GM18867 (cell line): ENCODE measurements around the gene TINAGL1.
A peak's percentile ranks its signal among the peaks of the same experiment; 100 is the strongest.

Experiments used
- ATAC-seq: cut with Tn5 transposase; IDR thresholded peaks from one replicate; pipeline ENCODE4 v1.9.1; 2021; ENCODE audit warnings: mild to moderate bottlenecking, moderate library complexity; ENCODE audit not compliant: unreplicated experiment

Gene TINAGL1

GRCh38 chr1:31576201-31576669 is at the start of gene TINAGL1:
TINAGL1 (plus strand) TSS chr1:31576515; CDS start chr1:31577149, 634 bp downstream.
- ATAC-seq = no peak

GRCh38 chr1:31529999-31530684 is 46.2 kb upstream of the TINAGL1 start:
- no peak for ATAC-seq

- no peak for ATAC-seq
Measured at GRCh38 chr1:31531177-31531999, 44.9 kb upstream of the TINAGL1 start.

- ATAC-seq = no peak
Measured at GRCh38 chr1:31532173-31532572, 44.1 kb upstream of the TINAGL1 start.

DNA sequence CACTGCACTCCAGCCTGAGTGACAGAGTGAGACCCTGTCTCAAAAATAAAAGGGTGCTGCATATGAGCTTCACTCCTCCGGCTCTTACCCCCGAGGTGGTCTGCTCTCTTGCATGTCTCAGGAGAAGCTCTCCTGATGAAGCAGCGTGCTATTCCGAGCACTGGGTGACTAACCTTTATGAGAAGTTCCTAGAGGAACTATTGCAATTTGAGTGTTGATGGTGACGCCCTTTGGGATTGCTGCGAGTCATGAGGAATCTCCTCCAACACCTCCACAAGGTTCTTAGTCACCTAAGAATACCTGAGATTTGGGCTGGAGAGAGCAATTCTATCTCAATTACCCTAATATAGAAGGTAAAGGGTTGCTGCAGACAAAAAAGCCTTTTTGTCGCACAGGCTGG is 40.8 kb upstream of the TINAGL1 start:
- ATAC-seq = no peak

- no peak for ATAC-seq
Measured at GRCh38 chr1:31539329-31539728, 37.0 kb upstream of the TINAGL1 start.

GRCh38 chr1:31541194-31541593 is 35.1 kb upstream of the TINAGL1 start:
- no peak for ATAC-seq

- no peak for ATAC-seq
Measured at GRCh38 chr1:31545927-31546540, 30.3 kb upstream of the TINAGL1 start.

- ATAC-seq = peak; percentile 3
Measured at GRCh38 chr1:31548534-31548906, 27.8 kb upstream of the TINAGL1 start.

DNA sequence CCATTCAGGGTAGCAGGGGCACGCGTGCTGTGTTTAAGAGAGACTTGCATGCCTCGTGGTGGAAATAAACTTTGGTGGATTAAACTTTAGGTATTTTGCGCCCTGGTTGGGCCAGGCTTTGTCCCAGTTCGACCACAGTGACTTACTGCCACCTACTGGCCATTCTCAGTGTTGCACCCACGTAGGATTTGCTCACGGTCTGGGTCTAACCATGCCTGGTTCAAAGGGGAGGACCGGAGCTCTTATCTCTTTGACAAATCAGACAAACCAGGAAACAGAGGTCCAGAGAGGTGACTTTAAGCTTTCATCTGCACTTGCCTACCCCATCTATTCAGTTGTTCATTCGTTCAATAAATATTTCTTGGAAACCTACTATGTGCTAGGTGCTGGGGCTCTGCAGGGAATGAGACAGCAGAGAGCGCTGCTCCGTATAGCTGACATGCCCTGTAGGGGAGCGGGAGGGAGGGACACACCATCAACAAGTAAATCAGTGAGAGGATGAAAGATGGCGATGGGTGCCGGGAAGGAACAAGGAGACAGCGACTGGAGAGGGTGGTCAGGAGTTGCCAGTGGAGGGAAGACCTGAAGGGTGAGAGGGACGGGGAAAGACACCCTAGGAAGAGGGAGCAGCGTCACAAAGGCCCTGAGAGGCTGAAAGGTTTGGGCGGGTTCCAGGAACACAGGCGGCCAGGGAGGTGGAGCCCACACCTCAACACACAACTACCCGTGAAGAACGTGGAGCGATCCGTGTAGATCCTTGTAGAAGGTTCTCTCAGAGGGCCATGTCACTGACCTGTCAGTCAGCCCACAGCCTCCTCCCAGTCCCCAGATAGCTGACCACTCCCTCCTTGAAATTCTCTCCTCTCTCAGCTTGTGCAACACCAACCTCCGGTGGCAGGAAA is 27.2 kb upstream of the TINAGL1 start:
- ATAC-seq = peak; percentile 73

DNA sequence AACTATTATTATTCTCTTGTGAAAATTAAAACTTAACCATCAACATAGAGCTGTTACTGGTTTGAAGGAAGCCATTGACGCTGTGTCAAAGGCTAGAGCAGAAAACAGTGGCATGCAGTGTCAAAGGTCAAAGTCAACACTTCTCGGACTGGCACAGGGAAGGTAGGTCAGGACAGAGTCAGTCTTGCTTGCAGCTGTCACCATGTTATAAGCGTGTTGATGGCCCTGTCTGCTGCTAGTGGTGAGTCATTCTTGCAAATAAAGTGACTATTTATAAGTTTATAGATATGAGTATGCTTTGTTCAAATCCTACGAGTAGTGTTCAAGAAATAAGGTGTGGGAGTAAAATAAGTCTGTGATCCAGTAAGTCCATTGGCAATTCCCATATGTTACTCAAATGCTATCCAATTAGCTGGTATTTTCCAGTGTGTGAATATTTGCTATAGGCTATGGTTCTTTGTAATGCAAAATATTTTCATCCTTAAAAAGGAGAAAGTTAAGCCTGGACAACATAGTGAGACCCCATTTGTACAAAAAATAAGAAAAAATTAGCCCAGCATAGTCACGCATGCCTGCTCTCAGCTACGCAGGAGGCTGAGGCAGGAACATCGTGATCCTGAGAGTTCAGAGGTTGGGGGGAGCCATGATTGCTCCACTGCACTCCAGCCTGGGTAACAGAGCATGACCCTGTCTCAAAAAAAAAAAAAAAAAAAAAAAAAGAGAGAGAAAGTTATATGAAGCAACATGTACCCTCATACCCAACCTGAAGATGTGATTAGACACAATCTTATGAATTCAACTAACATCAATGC is 26.3 kb upstream of the TINAGL1 start:
- ATAC-seq = peak; percentile 41

DNA sequence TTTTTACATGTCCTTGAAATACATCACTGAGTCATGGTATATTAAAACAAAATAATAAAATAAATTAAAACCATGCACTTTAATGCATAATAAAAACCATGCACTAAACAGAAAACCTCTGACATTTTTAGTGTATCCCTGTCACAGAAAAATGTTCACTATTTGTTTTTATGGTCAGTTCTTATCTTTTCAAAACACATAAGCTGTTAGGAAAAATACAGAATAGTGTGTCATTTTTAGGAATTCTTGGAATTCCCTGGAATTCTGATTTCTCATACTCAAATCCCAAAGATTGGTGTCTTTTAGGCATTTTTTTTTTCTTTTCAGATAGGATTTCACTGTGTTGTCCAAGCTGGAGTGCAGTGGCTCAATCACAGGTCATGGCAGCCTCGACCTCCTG is 25.1 kb upstream of the TINAGL1 start:
- no peak for ATAC-seq

GRCh38 chr1:31552489-31552888 is 23.8 kb upstream of the TINAGL1 start:
- no peak for ATAC-seq

DNA sequence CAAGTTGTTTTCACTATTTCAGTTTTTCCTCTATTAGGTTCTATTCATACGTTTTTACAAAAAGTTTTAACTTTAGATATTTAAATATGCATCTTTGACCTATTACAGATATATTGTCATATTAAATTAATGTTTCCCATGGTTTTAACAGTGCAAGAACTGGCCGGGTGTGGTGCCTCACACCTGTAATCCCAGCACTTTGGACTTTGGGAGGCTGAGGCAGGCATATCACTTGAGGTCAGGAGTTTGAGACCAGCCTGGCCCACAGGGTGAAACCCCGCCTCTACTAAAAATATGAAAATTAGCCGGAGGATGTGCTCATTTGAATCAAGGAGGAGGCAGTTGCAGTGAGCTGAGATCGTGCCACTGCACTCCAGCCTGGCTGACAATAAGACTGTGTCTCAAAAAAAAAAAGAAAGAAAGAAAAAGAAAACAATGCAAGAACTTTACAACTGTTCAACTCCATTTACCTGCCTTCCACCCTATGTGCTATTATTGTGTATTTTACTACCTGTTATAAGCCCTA is 19.8 kb upstream of the TINAGL1 start:
- ATAC-seq = no peak

DNA sequence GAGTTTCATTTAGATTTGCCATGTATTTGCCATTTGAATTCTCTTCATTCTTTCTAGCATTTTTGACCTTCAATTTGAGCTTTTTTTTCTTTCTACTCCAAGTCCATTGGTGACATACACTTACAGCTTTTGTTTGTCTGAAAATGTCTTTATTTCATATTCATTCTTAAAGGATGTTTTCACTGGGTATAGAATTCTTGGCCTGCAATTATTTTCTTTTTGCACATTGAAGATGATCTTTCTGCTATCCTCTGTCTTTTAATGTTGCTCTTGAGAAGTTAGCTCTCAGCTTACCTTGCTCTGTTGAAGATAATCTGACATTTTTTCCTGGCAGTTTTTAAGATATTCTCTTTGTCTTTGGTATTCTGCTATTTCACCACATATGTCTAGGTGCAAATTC is 16.6 kb upstream of the TINAGL1 start:
- no peak for ATAC-seq

- no peak for ATAC-seq
Measured at GRCh38 chr1:31560394-31560793, 15.9 kb upstream of the TINAGL1 start.

DNA sequence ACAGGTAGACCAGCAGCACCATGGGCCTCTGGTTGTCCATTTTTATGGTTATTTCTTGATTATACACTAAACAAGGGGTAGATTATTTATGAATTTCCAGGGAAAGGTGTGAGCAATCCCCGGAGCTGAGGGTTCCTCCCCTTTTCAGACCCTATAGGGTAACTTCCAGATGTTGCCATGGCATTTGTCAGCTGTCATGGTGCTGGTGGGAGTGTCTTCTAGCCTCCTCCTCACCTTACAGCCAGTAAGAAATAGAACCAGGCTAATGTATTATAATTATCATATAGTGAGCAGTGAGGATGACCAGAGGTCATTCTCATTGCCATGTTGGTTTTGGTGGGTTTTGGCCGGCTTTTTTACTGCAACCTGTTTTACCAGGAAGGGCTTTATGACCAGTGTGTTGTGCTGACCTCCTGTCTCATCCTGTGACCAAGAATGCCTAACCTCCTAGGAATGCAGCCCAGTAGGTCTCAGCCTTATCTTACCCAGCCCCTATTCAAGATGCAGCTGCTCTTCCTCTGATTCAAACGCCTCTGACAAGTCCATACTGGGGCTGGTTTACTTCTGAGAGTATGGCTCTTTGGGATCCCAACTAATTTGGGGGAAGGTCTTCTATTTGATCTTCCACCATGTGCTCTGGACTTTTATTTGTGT is 13.5 kb upstream of the TINAGL1 start:
- no peak for ATAC-seq

DNA sequence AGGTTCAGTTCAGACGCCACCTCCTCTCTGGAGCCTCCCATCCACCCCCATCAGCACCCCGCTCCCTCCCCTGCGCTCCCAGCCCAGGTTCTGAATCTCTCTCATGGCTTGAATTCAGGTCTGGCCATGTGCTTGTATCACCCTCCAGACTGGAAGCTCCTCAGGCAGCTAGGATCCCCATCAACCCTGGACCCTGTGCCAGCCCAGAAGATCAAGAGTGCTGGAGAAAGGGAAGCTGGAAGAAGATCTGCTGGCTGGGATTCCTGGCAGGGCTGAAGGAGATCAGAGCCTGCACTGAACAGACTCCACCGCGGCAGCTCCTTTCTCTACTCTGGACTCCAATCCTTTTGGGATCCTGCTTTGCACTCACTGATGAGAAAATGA is 11.7 kb upstream of the TINAGL1 start:
- ATAC-seq = no peak

DNA sequence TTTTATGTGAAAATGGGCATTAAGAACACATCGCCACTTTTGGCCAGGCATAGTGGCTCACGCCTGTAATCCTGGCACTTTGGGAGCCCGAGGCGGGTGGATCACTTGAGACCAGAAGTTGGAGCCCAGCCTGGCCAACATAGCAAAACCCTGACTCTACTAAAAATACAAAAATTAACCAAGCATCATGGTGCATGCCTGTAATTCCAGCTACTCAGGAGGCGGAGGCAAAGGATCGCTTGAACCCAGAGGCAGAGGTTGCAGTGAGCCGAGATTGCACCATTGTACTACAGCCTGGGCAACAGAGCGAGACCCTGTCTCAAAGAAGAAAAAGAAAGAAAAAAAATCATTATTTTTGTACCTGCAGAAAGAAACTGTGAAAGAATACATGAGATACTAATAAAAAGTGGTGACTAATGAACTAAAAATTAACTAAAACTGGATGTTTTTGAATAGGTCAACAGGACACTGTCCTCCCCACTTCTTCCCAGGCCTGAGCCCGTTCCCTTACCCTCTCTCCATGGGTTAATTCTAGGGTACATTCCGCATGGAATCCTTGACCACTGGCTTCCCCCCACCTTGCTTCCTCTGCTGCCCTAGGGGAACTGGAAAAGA is 8.3 kb upstream of the TINAGL1 start:
- ATAC-seq = no peak
